ENCODE results near the gene CACNG4.

The CACNG4 gene

GRCh38 chr17:66944351-66945146, 20.0 kb upstream of the CACNG4 start:
- no peak for DNase-seq (ENCODE audit: low spot score)

GRCh38 chr17:66945147-66945835, 19.2 kb upstream of the CACNG4 start:
- DNase-seq (ENCODE audit: low spot score): no peak

GRCh38 chr17:66946251-66946650, 18.3 kb upstream of the CACNG4 start:
- DNase-seq (ENCODE audit: low spot score): no peak

GRCh38 chr17:66947311-66947710, 17.2 kb upstream of the CACNG4 start:
- no peak for DNase-seq (ENCODE audit: low spot score)

GRCh38 chr17:66948061-66948750, 16.3 kb upstream of the CACNG4 start:
- DNase-seq (ENCODE audit: low spot score): no peak

GRCh38 chr17:66949501-66949900, 15.0 kb upstream of the CACNG4 start:
- DNase-seq (ENCODE audit: low spot score): no peak

GRCh38 chr17:66950325-66950724, 14.2 kb upstream of the CACNG4 start:
- no peak for DNase-seq (ENCODE audit: low spot score)

- DNase-seq (ENCODE audit: low spot score): no peak
Observed at GRCh38 chr17:66950886-66951604, 13.5 kb upstream of the CACNG4 start.

- peak; percentile 57 for DNase-seq (ENCODE audit: low spot score)
Observed at GRCh38 chr17:66951605-66951953, 12.9 kb upstream of the CACNG4 start.

- DNase-seq (ENCODE audit: low spot score): peak; percentile 95
Observed at GRCh38 chr17:66952031-66952524, 12.4 kb upstream of the CACNG4 start.

- DNase-seq (ENCODE audit: low spot score): no peak
Observed at GRCh38 chr17:66952681-66953629, 11.6 kb upstream of the CACNG4 start.

- DNase-seq (ENCODE audit: low spot score): no peak
Observed at GRCh38 chr17:66953630-66954020, 10.9 kb upstream of the CACNG4 start.

- no peak for DNase-seq (ENCODE audit: low spot score)
Observed at GRCh38 chr17:66954632-66955031, 9.9 kb upstream of the CACNG4 start.

GRCh38 chr17:66955821-66956220, 8.7 kb upstream of the CACNG4 start:
- DNase-seq (ENCODE audit: low spot score): no peak

- DNase-seq (ENCODE audit: low spot score): no peak
Observed at GRCh38 chr17:66956941-66957340, 7.6 kb upstream of the CACNG4 start.

- no peak for DNase-seq (ENCODE audit: low spot score)
Observed at GRCh38 chr17:66957343-66957742, 7.2 kb upstream of the CACNG4 start.

GRCh38 chr17:66957951-66958579, 6.4 kb upstream of the CACNG4 start:
- DNase-seq (ENCODE audit: low spot score): no peak

GRCh38 chr17:66959641-66960375, 4.7 kb upstream of the CACNG4 start:
- DNase-seq (ENCODE audit: low spot score): no peak

GRCh38 chr17:66960613-66961012, 3.9 kb upstream of the CACNG4 start:
- no peak for DNase-seq (ENCODE audit: low spot score)

GRCh38 chr17:66963521-66963908, 992 bp upstream of the CACNG4 start:
- DNase-seq (ENCODE audit: low spot score): no peak

All from LoVo (cell line).